Mucosa of descending colon (tissue), 3 donors: Measurements from ENCODE around the gene POC1A. TPM values are rescaled to one million over a fixed set of nuclear protein-coding genes. Genes with fewer than 3 reads are reported as not detected.
"Not testable (repeated sequence)": the region's sequence is repeated elsewhere in the genome, so short reads cannot be mapped to it uniquely, and the experiment has no call there.

Source experiments
- ATAC-seq: fragments of 200-7000 bp; cut with Tn5 transposase; one replicate; pipeline ENCODE4 v1.9.1; 2020; ENCODE audit warnings: mild to moderate bottlenecking, moderate library complexity
- DNase-seq, 3 donors: peaks; one replicate each; pipeline ENCODE4 v3.0.0-alpha.2; 2020
- H3K36me3 ChIP-seq: fragments of 200-600 bp; one replicate; pipeline ENCODE4 v1.8.0; 2021; ENCODE audit warnings: low read depth, mild to moderate bottlenecking
- H3K4me1 ChIP-seq: fragments of 200-600 bp; one replicate; pipeline ENCODE4 v1.8.0; 2021; ENCODE audit warnings: low read depth, mild to moderate bottlenecking
- H3K4me3 ChIP-seq: fragments of 200-600 bp; one replicate; pipeline ENCODE4 v1.8.0; 2021; ENCODE audit warnings: mild to moderate bottlenecking
- H3K9me3 ChIP-seq: fragments of 200-600 bp; one replicate; pipeline ENCODE4 v1.8.0; 2021; ENCODE audit warnings: mild to moderate bottlenecking
- CTCF ChIP-seq: fragments of 200-600 bp; IDR thresholded peaks from one replicate; pipeline ENCODE4 v1.8.0; 2022; ENCODE audit warnings: antibody characterized with exemption, mild to moderate bottlenecking
- intact Hi-C, 2 donors: fragments of 100-400 bp; cut with DNase I in 1 of 2; cut with micrococcal nuclease in 1 of 2; formaldehyde crosslinking; loops; one replicate each; pipeline versions ENCODE4 v1.11.0 to v1.11.1; 2022; cut with DNase I, micrococcal nuclease
- total RNA-seq, 3 donors: library from RNA; stranded (reverse); fragmentation: NEBNext Ultra II Directional in 2 of 3; extraction: Animal tissue kit (Norgen Biotek cat#: 25700) in 2 of 3; gene quantifications; one replicate each; pipeline versions ENCODE4 v1.2.1 to v1.2.4, GENCODE V29; 2021 to 2023
- donor health status: DM: no; HTN: no; CAD: no; lungs with moderate emphysema.
- donor health status: DM: no; HTN: no; CAD: no.
- donor health status: DM: no; HTN: yes; CAD: no.

POC1A gene
- total RNA-seq, 3 donors from 2014 or later: 2.9 to 12.1 (median 7.7) TPM

GRCh38 chr3:52172262-52172757, 18.1 kb upstream of the POC1A start:
- ATAC-seq (no peak), DNase-seq (no peak)
- Histone ChIP-seq H3K4me1 (no peaks in the 10 kb centered on the region), H3K4me3 (no peak overlapping the region), H3K36me3 (no peaks in the 10 kb centered on the region), H3K9me3 (no peaks in the 10 kb centered on the region)
- intact Hi-C loops: no loop called here
- no peak for TF ChIP-seq CTCF

GRCh38 chr3:52171514-52172261, 17.5 kb upstream of the POC1A start:
- no peak overlapping the region for H3K4me3 ChIP-seq
- no peak for TF ChIP-seq CTCF
- H3K9me3 ChIP-seq: no peaks in the 10 kb centered on the region
- ATAC-seq (peak; percentile 63), DNase-seq (no peak)
- no peaks in the 10 kb centered on the region for H3K36me3 ChIP-seq
- H3K4me1 ChIP-seq: no peaks in the 10 kb centered on the region
- intact Hi-C loops: no loop called here

- H3K9me3 ChIP-seq, H3K36me3 ChIP-seq, H3K4me1 ChIP-seq, intact Hi-C loops, H3K4me3 ChIP-seq, ATAC-seq, DNase-seq: not testable (repeated sequence)
These were observed 16.0 kb upstream of the POC1A start for GRCh38 chr3:52170217-52170616.

- Histone ChIP-seq H3K4me3 (no peak overlapping the region), H3K36me3 (no peaks in the 10 kb centered on the region), H3K9me3 (no peaks in the 10 kb centered on the region), H3K4me1 (no peaks in the 10 kb centered on the region)
- DNase-seq (no peak), ATAC-seq (no peak)
- TF ChIP-seq CTCF: no peak
- intact Hi-C loops: no loop called here
These were observed 13.0 kb upstream of the POC1A start for GRCh38 chr3:52167240-52167639.

GRCh38 chr3:52162250-52162872, 8.1 kb upstream of the POC1A start:
- no peak for TF ChIP-seq CTCF
- H3K4me1 ChIP-seq: no peaks in the 10 kb centered on the region
- no peaks in the 10 kb centered on the region for H3K36me3 ChIP-seq
- H3K4me3 ChIP-seq: no peak overlapping the region
- no peak for DNase-seq
- no peak for ATAC-seq
- intact Hi-C loops: no loop called here
- H3K9me3 ChIP-seq: no peaks in the 10 kb centered on the region

GRCh38 chr3:52159503-52159902, 5.3 kb upstream of the POC1A start:
- no peak for ATAC-seq
- Histone ChIP-seq H3K4me3 (no peak overlapping the region), H3K4me1 (peaks cover 10% of the 10 kb centered on the region), H3K36me3 (no peaks in the 10 kb centered on the region), H3K9me3 (no peaks in the 10 kb centered on the region)
- DNase-seq: no peak
- intact Hi-C loops: no loop called here
- TF ChIP-seq CTCF: no peak
